GM12801 (cell line): Measurements from ENCODE around the gene CAPZB.

Experiments
- CTCF ChIP-seq: IDR thresholded peaks from one replicate; pipeline ENCODE4 v1.5.1; 2011; ENCODE audit warnings: control low read depth; ENCODE audit not compliant: insufficient read length; ENCODE audit errors: extremely low read depth

CAPZB gene

GRCh38 chr1:19333587-19334354 lies 151.6 kb downstream of the CAPZB start:
- no peak for TF ChIP-seq CTCF

- TF ChIP-seq CTCF: no peak
Observed at GRCh38 chr1:19332832-19333231, 152.5 kb downstream of the CAPZB start.

GRCh38 chr1:19331262-19331878 lies 154.0 kb downstream of the CAPZB start:
- no peak for TF ChIP-seq CTCF

- TF ChIP-seq CTCF: no peak
Observed at GRCh38 chr1:19330449-19331135, 154.7 kb downstream of the CAPZB start.

GRCh38 chr1:19329611-19330010 lies 155.7 kb downstream of the CAPZB start:
- no peak for TF ChIP-seq CTCF

- no peak for TF ChIP-seq CTCF
Observed at GRCh38 chr1:19329188-19329587, 156.2 kb downstream of the CAPZB start.

GRCh38 chr1:19328486-19328885 lies 156.9 kb downstream of the CAPZB start:
- no peak for TF ChIP-seq CTCF
